ENCODE results near the gene FEV. TPM values are rescaled to one million over a fixed set of nuclear protein-coding genes. Genes with fewer than 3 reads are reported as not detected.

The FEV gene
- total and polyA plus RNA-seq, 2 experiments from 2014 or later: 0.58 to 0.70 TPM

GRCh38 chr2:218983263-218983933 is 1.6 kb downstream of the FEV start:
- TF ChIP-seq EZH2 (IDR thresholded peaks at IDR 0.05; ENCODE audit: borderline replicate concordance) (peak; percentile 29), CTCF (IDR thresholded peaks at IDR 0.05; ENCODE audit: poor library complexity) (no peak), EZH2phosphoT487 (IDR thresholded peaks at IDR 0.05; ENCODE audit: low read depth, severe bottlenecking, unreplicated experiment) (peak; percentile 52)
- Histone ChIP-seq H3K9me3 (ENCODE audit: low read depth) (no peaks in the 10 kb centered on the region), H3K4me2 (no peak overlapping the region), H3K27ac (no peak overlapping the region), H3K4me1 (ENCODE audit: insufficient read depth) (peaks cover 13% of the 10 kb centered on the region), H3K27me3 (peaks cover 88% of the 10 kb centered on the region), H4K20me1 (ENCODE audit: insufficient read depth, poor library complexity, severe bottlenecking) (no peaks in the 10 kb centered on the region), H3K79me2 (no peaks in the 10 kb centered on the region), H3K9me2 (replicated peaks; ENCODE audit: insufficient read depth) (no peaks in the 10 kb centered on the region), H3K36me3 (replicated peaks; ENCODE audit: insufficient read depth, low read depth) (no peaks in the 10 kb centered on the region), H3K4me3 (no peak overlapping the region), H2AFZ (no peak overlapping the region)
- no peak for DNase-seq (ENCODE audit: low spot score)
- WGBS (ENCODE audit: low lambda C conversion rate, missing lambda C conversion rate): 11% methylated on average over 23 of the region's 23 CpGs

GRCh38 chr2:218982586-218983262 is 2.3 kb downstream of the FEV start:
- Histone ChIP-seq H2AFZ (no peak overlapping the region), H4K20me1 (ENCODE audit: insufficient read depth, poor library complexity, severe bottlenecking) (no peaks in the 10 kb centered on the region), H3K4me1 (ENCODE audit: insufficient read depth) (peaks cover 13% of the 10 kb centered on the region), H3K36me3 (replicated peaks; ENCODE audit: insufficient read depth, low read depth) (no peaks in the 10 kb centered on the region), H3K27me3 (peaks cover 88% of the 10 kb centered on the region), H3K4me3 (no peak overlapping the region), H3K9me2 (replicated peaks; ENCODE audit: insufficient read depth) (no peaks in the 10 kb centered on the region), H3K79me2 (no peaks in the 10 kb centered on the region), H3K4me2 (peak overlapping the region; percentile 74), H3K9me3 (ENCODE audit: low read depth) (no peaks in the 10 kb centered on the region), H3K27ac (no peak overlapping the region)
- WGBS (ENCODE audit: low lambda C conversion rate, missing lambda C conversion rate): 9% methylated on average over 28 of the region's 28 CpGs
- no peak for DNase-seq (ENCODE audit: low spot score)
- no peak for TF ChIP-seq EZH2 (IDR thresholded peaks at IDR 0.05; ENCODE audit: borderline replicate concordance)

- H3K27me3 ChIP-seq: peaks cover 88% of the 10 kb centered on the region
- peak; percentile 55 for DNase-seq (ENCODE audit: low spot score)
- H3K4me2 ChIP-seq: peak overlapping the region; percentile 74
- peaks cover 13% of the 10 kb centered on the region for H3K4me1 ChIP-seq (ENCODE audit: insufficient read depth)
- no peak overlapping the region for H3K4me3 ChIP-seq
- no peaks in the 10 kb centered on the region for H3K36me3 ChIP-seq (replicated peaks; ENCODE audit: insufficient read depth, low read depth)
- H3K79me2 ChIP-seq: no peaks in the 10 kb centered on the region
- H3K27ac ChIP-seq: no peak overlapping the region
- no peaks in the 10 kb centered on the region for H3K9me2 ChIP-seq (replicated peaks; ENCODE audit: insufficient read depth)
- TF ChIP-seq EZH2 (IDR thresholded peaks at IDR 0.05; ENCODE audit: borderline replicate concordance) (peak; percentile 91), CTCF (IDR thresholded peaks at IDR 0.05; ENCODE audit: poor library complexity) (no peak), EZH2phosphoT487 (IDR thresholded peaks at IDR 0.05; ENCODE audit: low read depth, severe bottlenecking, unreplicated experiment) (no peak)
- no peaks in the 10 kb centered on the region for H3K9me3 ChIP-seq (ENCODE audit: low read depth)
- H2AFZ ChIP-seq: no peak overlapping the region
- H4K20me1 ChIP-seq (ENCODE audit: insufficient read depth, poor library complexity, severe bottlenecking): no peaks in the 10 kb centered on the region
- 2% methylated on average over 56 of the region's 69 CpGs for WGBS (ENCODE audit: low lambda C conversion rate, missing lambda C conversion rate)
These were observed 3.0 kb downstream of the FEV start for GRCh38 chr2:218981881-218982585.

Data from hepatocyte (in vitro differentiated cells).